Tibial artery (tissue), 4 donors: ENCODE data around the gene WDR82.
A peak's percentile ranks its signal among the peaks of the same experiment; 100 is the strongest.

Source experiments
- DNase-seq, 2 donors: peaks; one replicate each; pipeline ENCODE4 v3.0.0-alpha.2; 2019
- H3K27ac ChIP-seq, 2 donors: fragments of 200-600 bp; sonication (generic) in 1 of 2; 1 replicate in 1 of 2; 2 replicates in 1 of 2; pipeline ENCODE4 v1.5.1; 2018 to 2019; ENCODE audit warnings: mild to moderate bottlenecking in 1 of 2
- H3K27me3 ChIP-seq, 2 donors: fragments of 200-600 bp; sonication (generic) in 1 of 2; one replicate each; pipeline versions ENCODE4 v1.5.1 to v1.6.0; 2016 to 2019
- H3K36me3 ChIP-seq, 3 donors: fragments of 200-600 bp; sonication (generic) in 2 of 3; one replicate each; pipeline ENCODE4 v1.5.1; 2016 to 2019; ENCODE audit warnings: mild to moderate bottlenecking in 2 of 3
- H3K4me1 ChIP-seq, 4 donors: fragments of 200-600 bp; sonication (generic) in 2 of 4; 1 replicate in 3 of 4; 2 replicates in 1 of 4; pipeline ENCODE4 v1.5.1; 2016 to 2019
- H3K4me3 ChIP-seq, 2 donors: fragments of 200-600 bp; sonication (generic) in 1 of 2; 1 replicate in 1 of 2; 2 replicates in 1 of 2; pipeline ENCODE4 v1.5.1; 2018 to 2019; ENCODE audit warnings: mild to moderate bottlenecking in 2 of 2
- H3K9me3 ChIP-seq, 3 donors: fragments of 200-600 bp; sonication (generic) in 1 of 3; one replicate each; pipeline ENCODE4 v1.5.1; 2016 to 2019
- CTCF ChIP-seq, 2 experiments: fragments of 200-600 bp in 1 of 2; fragments of 450-650 bp in 1 of 2; IDR thresholded peaks; one replicate each; pipeline ENCODE4 v1.5.1; 2017 to 2019; ENCODE audit warnings: antibody characterized with exemption in 2 of 2, mild to moderate bottlenecking in 1 of 2, moderate library complexity in 1 of 2
- intact Hi-C: fragments of 100-400 bp; cut with DNase I; formaldehyde crosslinking; loops from one replicate; pipeline ENCODE4 v1.15.0; 2023; ENCODE audit warnings: low total_unique reads

The WDR82 gene

GRCh38 chr3:52243791-52244628 is 34.4 kb downstream of the WDR82 start:
- TF ChIP-seq CTCF (IDR thresholded peaks at IDR 0.05): no peak
- intact Hi-C loops: no loop called here

GRCh38 chr3:52242039-52242438 is 36.4 kb downstream of the WDR82 start:
- H3K4me3 ChIP-seq: no peak overlapping the region
- intact Hi-C loops: no loop called here

More at GRCh38 chr3:52243791-52244628, 34.4 kb downstream of the WDR82 start:
- DNase-seq: peak; percentile 47 to 73
- H3K27me3 ChIP-seq: no peaks in the 10 kb centered on the region
- H3K36me3 ChIP-seq: peaks cover 0 to 13% (median 5%) of the 10 kb centered on the region in 3 donors
- H3K27ac ChIP-seq: no peak overlapping the region
- H3K9me3 ChIP-seq: no peaks in the 10 kb centered on the region
- H3K4me3 ChIP-seq: no peak overlapping the region
- peaks cover 0 to 36% (median 24%) of the 10 kb centered on the region in 4 donors for H3K4me1 ChIP-seq

GRCh38 chr3:52240886-52241370 is 37.5 kb downstream of the WDR82 start:
- no peak for TF ChIP-seq CTCF (IDR thresholded peaks at IDR 0.05)
- no peak overlapping the region for H3K4me3 ChIP-seq
- intact Hi-C loops: no loop called here
- no peak for DNase-seq
- no peaks in the 10 kb centered on the region for H3K27me3 ChIP-seq
- peak overlapping the region; percentile 80 to 94 for H3K27ac ChIP-seq
- H3K9me3 ChIP-seq: no peaks in the 10 kb centered on the region
- peaks cover 0 to 50% (median 37%) of the 10 kb centered on the region in 4 donors for H3K4me1 ChIP-seq
- H3K36me3 ChIP-seq: no peaks in the 10 kb centered on the region

More at GRCh38 chr3:52242039-52242438, 36.4 kb downstream of the WDR82 start:
- no peak for DNase-seq
- Histone ChIP-seq H3K27me3 (no peaks in the 10 kb centered on the region), H3K27ac (no peak overlapping the region), H3K9me3 (no peaks in the 10 kb centered on the region), H3K4me1 (peaks cover 0 to 50% (median 38%) of the 10 kb centered on the region in 4 donors), H3K36me3 (no peaks in the 10 kb centered on the region)
- no peak for TF ChIP-seq CTCF (IDR thresholded peaks at IDR 0.05)

- DNase-seq: peak; percentile 81 to 82
- H3K36me3 ChIP-seq: no peaks in the 10 kb centered on the region
- H3K27ac ChIP-seq: peak overlapping the region; percentile 80 to 94
- no peaks in the 10 kb centered on the region for H3K9me3 ChIP-seq
- no peaks in the 10 kb centered on the region for H3K27me3 ChIP-seq
- no peak for TF ChIP-seq CTCF (IDR thresholded peaks at IDR 0.05)
- H3K4me3 ChIP-seq: peak overlapping the region; percentile 82 to 94
- intact Hi-C loops: no loop called here
- peaks cover 0 to 54% (median 38%) of the 10 kb centered on the region in 4 donors for H3K4me1 ChIP-seq
Observed at GRCh38 chr3:52240059-52240885, 38.2 kb downstream of the WDR82 start.
